Peyer's patch (tissue), 4 donors: ENCODE measurements around the gene WAC.

ENCODE experiments used
- CTCF ChIP-seq, 6 experiments: fragments of 450-650 bp in 4 of 6; fragments of 200-600 bp in 2 of 6; sonication (generic) in 1 of 6; IDR thresholded peaks; one replicate each; pipeline ENCODE4 v1.5.1; 2017 to 2019; ENCODE audit warnings: antibody characterized with exemption in 6 of 6, mild to moderate bottlenecking in 3 of 6, moderate library complexity in 1 of 6
- POLR2A ChIP-seq, 2 donors: fragments of 450-650 bp; IDR thresholded peaks; one replicate each; pipeline ENCODE4 v1.5.1; 2017; ENCODE audit warnings: antibody characterized with exemption in 2 of 2, mild to moderate bottlenecking in 2 of 2, moderate library complexity in 2 of 2

DNA sequence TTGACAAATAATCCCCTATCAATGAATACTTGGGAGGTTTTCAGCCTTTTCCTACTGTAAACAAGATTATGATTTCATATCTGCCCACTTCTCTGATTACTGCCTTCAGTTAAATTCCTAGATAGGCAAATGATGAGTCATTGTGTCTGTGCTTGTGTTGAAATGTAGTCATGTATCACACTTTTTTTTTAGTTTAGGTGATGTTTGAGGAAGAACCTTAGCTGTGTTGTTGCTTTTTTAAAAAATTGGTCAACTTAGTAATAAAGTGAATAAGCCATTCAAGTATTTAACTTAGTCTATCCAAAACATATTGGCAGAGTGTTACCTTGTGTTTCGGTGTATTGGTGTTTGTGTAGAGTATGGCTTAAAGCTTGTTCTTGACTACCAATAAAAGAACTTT is 60.0 kb downstream of the WAC start:
- no peak for TF ChIP-seq POLR2A (IDR thresholded peaks at IDR 0.05)
- TF ChIP-seq CTCF (IDR thresholded peaks at IDR 0.05), result no peak
